ENCODE measurements around the gene WWOX. TPM values are rescaled to one million over a fixed set of nuclear protein-coding genes. Genes with fewer than 3 reads are reported as not detected.

WWOX gene
- total RNA-seq, 4 donors from 2014 or later, result 76.8 to 102 (median 83.6) TPM

- no peaks in the 10 kb centered on the region for H3K27me3 ChIP-seq
- no peaks in the 10 kb centered on the region for H3K36me3 ChIP-seq
- H3K9me3 ChIP-seq, result no peaks in the 10 kb centered on the region
- no peak overlapping the region for H3K27ac ChIP-seq
- no peak for DNase-seq (ENCODE audit: low spot score in 2 of 2)
- 92 to 96% methylated on average over 9 of the region's 9 CpGs for WGBS, 2 donors
- H3K4me3 ChIP-seq, result no peak overlapping the region
- TF ChIP-seq POLR2A (IDR thresholded peaks at IDR 0.05) (no peak), EP300 (IDR thresholded peaks at IDR 0.05) (no peak)
- TF ChIP-seq, protein P1, sequence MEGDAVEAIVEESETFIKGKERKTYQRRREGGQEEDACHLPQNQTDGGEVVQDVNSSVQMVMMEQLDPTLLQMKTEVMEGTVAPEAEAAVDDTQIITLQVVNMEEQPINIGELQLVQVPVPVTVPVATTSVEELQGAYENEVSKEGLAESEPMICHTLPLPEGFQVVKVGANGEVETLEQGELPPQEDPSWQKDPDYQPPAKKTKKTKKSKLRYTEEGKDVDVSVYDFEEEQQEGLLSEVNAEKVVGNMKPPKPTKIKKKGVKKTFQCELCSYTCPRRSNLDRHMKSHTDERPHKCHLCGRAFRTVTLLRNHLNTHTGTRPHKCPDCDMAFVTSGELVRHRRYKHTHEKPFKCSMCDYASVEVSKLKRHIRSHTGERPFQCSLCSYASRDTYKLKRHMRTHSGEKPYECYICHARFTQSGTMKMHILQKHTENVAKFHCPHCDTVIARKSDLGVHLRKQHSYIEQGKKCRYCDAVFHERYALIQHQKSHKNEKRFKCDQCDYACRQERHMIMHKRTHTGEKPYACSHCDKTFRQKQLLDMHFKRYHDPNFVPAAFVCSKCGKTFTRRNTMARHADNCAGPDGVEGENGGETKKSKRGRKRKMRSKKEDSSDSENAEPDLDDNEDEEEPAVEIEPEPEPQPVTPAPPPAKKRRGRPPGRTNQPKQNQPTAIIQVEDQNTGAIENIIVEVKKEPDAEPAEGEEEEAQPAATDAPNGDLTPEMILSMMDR (IDR thresholded peaks at IDR 0.05), result no peak
- no peaks in the 10 kb centered on the region for H3K4me1 ChIP-seq
Observed at GRCh38 chr16:78484509-78485058, 385.1 kb downstream of the WWOX start.

- no peak for DNase-seq (ENCODE audit: low spot score in 2 of 2)
- H3K9me3 ChIP-seq, result no peaks in the 10 kb centered on the region
- 63 to 65% methylated on average over 15 of the region's 15 CpGs for WGBS, 2 donors
- H3K4me3 ChIP-seq, result no peak overlapping the region
- TF ChIP-seq EP300 (IDR thresholded peaks at IDR 0.05), result no peak
- no peak for TF ChIP-seq POLR2A (IDR thresholded peaks at IDR 0.05)
- TF ChIP-seq, protein P1 (IDR thresholded peaks at IDR 0.05), result no peak
- no peaks in the 10 kb centered on the region for H3K4me1 ChIP-seq
- H3K36me3 ChIP-seq, result no peaks in the 10 kb centered on the region
- H3K27me3 ChIP-seq, result no peaks in the 10 kb centered on the region
- no peak overlapping the region for H3K27ac ChIP-seq
Observed at GRCh38 chr16:78485188-78485916, 385.9 kb downstream of the WWOX start.

DNA sequence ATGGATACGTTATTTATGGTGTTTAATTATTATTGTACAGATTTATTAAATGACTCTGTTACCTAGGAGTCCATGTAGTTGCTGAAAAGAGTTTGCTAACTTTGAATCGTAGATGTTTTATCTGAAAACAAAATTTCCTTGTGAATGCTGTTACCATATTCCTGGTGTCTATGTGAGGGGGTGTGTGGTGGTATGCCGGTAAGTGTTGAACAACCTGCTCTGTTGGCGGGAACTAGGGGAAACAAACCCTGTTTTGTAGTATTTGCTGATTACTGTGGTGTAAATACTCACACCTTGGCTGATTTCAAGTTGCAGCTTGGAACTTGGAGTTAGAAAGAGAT lies 386.4 kb downstream of the WWOX start:
- TF ChIP-seq POLR2A (IDR thresholded peaks at IDR 0.05), result no peak
- TF ChIP-seq EP300 (IDR thresholded peaks at IDR 0.05), result no peak
- TF ChIP-seq, protein P1 (IDR thresholded peaks at IDR 0.05), result no peak
- no peak for DNase-seq (ENCODE audit: low spot score in 2 of 2)
- whole genome bisulfite sequencing, 2 donors, result 93% methylated on average over 4 of the region's 4 CpGs
- no peaks in the 10 kb centered on the region for H3K4me1 ChIP-seq
- no peaks in the 10 kb centered on the region for H3K9me3 ChIP-seq
- no peaks in the 10 kb centered on the region for H3K27me3 ChIP-seq
- no peak overlapping the region for H3K4me3 ChIP-seq
- H3K36me3 ChIP-seq, result no peaks in the 10 kb centered on the region
- H3K27ac ChIP-seq, result no peak overlapping the region

DNA sequence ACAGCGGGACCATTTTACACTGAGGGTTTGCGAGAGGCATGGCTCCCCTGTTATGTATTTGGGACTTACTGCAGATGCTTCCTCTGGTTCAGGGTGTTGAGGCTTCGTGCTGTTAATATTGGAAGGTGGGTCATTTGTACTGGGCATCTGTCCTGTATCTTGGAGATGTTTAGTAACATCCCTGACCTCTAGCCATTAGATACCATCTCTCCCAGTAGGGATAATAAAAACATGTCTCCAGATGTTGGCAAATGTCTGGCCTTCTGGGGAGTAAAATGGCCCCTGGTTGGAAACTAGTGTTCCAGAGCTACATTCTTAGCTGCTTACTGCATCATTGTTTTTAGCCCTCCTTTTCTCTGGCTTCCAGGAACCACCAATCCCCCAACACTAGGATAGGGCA lies 388.0 kb downstream of the WWOX start:
- Histone ChIP-seq H3K4me3 (no peak overlapping the region), H3K27me3 (no peaks in the 10 kb centered on the region), H3K36me3 (no peaks in the 10 kb centered on the region), H3K27ac (no peak overlapping the region), H3K9me3 (no peaks in the 10 kb centered on the region), H3K4me1 (no peaks in the 10 kb centered on the region)
- WGBS, 2 donors, result 92 to 98% methylated on average over 3 of the region's 3 CpGs
- DNase-seq (ENCODE audit: low spot score in 2 of 2), result no peak
- no peak for TF ChIP-seq POLR2A (IDR thresholded peaks at IDR 0.05)
- TF ChIP-seq, protein P1 (IDR thresholded peaks at IDR 0.05), result no peak

DNA sequence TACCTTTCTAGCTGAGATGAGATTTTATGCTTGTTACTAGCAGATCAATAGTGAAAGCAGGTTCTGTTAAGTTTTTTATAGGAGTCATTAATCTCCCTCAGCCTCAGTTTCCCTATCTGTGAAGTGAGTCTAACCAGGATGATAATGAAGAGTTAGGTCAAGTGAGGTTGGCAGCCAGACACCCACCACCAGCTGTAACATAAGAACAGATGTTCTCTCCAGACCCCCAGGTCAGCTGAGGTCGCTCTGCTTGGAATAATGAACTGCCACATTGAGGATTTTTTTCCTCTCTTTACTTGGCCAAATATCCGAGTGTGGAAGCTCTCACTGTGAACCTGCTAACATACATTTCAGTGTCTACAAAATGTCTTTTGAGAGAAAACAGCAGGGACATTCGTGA lies 389.6 kb downstream of the WWOX start:
- Histone ChIP-seq H3K4me1 (no peaks in the 10 kb centered on the region), H3K9me3 (no peaks in the 10 kb centered on the region), H3K4me3 (no peak overlapping the region), H3K36me3 (no peaks in the 10 kb centered on the region), H3K27me3 (no peaks in the 10 kb centered on the region), H3K27ac (no peak overlapping the region)
- TF ChIP-seq, protein P1 (IDR thresholded peaks at IDR 0.05), result no peak
- no peak for TF ChIP-seq POLR2A (IDR thresholded peaks at IDR 0.05)
- no peak for TF ChIP-seq EP300 (IDR thresholded peaks at IDR 0.05)
- WGBS, 2 donors, result 49 to 53% methylated on average over 3 of the region's 3 CpGs
- DNase-seq (ENCODE audit: low spot score in 2 of 2), result no peak
